Thyroid gland (tissue), 4 donors: Measurements from ENCODE around the gene SLC17A7.

Experiments
- POLR2A ChIP-seq, 2 donors: fragments of 450-650 bp; IDR thresholded peaks; one replicate each; pipeline ENCODE4 v1.6.1; 2017; ENCODE audit warnings: antibody characterized with exemption in 2 of 2, mild to moderate bottlenecking in 2 of 2, moderate library complexity in 1 of 2
- TF ChIP-seq, protein P1 (sequence below), 6 experiments: fragments of 200-600 bp in 3 of 6; fragments of 450-650 bp in 3 of 6; sonication (generic) in 3 of 6; IDR thresholded peaks; one replicate each; pipeline ENCODE4 v1.5.1; 2016 to 2019; ENCODE audit warnings: antibody characterized with exemption in 6 of 6, mild to moderate bottlenecking in 2 of 6, inconsistent platforms in 1 of 6, moderate library complexity in 1 of 6

DNA sequence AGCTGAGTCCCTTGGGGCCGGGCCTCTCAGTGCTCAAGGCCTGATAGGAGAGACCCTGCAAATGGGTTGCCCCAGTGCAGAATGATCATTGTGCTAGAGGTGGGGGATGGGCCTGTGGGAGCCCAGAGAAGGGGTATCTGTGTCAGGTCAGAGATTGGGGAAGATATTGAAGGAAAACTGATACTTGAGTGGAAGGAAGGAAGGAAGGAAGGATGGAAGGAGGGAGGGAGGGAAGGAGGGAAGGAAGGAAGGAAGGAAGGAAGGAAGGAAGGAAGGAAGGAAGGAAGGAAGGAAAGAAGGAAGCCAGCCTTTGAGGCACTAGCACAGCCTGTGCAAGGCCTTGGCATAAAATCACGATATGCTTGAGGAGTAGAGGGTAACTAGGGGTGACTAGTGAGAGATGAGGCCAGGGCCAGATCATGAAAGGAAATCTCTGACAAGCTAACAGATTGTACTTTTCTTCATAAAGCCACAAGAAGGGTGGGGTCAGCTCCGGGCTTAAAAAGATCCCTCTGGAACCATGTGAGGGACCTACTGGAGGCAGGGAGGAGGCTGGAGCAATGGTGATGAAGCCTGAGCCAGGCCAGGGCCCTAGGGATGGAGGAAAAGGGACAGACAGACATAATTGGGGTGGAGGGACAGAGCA, 29.5 kb downstream of the SLC17A7 start:
- no peak for TF ChIP-seq POLR2A (IDR thresholded peaks at IDR 0.05)
- TF ChIP-seq, protein P1, sequence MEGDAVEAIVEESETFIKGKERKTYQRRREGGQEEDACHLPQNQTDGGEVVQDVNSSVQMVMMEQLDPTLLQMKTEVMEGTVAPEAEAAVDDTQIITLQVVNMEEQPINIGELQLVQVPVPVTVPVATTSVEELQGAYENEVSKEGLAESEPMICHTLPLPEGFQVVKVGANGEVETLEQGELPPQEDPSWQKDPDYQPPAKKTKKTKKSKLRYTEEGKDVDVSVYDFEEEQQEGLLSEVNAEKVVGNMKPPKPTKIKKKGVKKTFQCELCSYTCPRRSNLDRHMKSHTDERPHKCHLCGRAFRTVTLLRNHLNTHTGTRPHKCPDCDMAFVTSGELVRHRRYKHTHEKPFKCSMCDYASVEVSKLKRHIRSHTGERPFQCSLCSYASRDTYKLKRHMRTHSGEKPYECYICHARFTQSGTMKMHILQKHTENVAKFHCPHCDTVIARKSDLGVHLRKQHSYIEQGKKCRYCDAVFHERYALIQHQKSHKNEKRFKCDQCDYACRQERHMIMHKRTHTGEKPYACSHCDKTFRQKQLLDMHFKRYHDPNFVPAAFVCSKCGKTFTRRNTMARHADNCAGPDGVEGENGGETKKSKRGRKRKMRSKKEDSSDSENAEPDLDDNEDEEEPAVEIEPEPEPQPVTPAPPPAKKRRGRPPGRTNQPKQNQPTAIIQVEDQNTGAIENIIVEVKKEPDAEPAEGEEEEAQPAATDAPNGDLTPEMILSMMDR (IDR thresholded peaks at IDR 0.05), result no peak
